Hepatocyte (in vitro differentiated cells): Measurements from ENCODE around the gene AUTS2.

Experiments used
- EZH2 ChIP-seq: fragments of 200-600 bp; sonication (generic); IDR thresholded peaks from 2 replicates; pipeline ENCODE4 v1.6.1; 2016; ENCODE audit warnings: antibody characterized with exemption, mild to moderate bottlenecking, borderline replicate concordance
- EZH2phosphoT487 ChIP-seq: fragments of 200-600 bp; sonication (generic); IDR thresholded peaks from one replicate; pipeline ENCODE4 v1.6.1; 2018; ENCODE audit warnings: antibody characterized with exemption, mild to moderate bottlenecking, low read depth, moderate library complexity; ENCODE audit not compliant: unreplicated experiment, severe bottlenecking
- TF ChIP-seq, protein P1 (sequence below): fragments of 200-600 bp; sonication (generic); IDR thresholded peaks from 2 replicates; pipeline ENCODE4 v1.5.1; 2016; ENCODE audit warnings: antibody characterized with exemption, mild to moderate bottlenecking; ENCODE audit not compliant: poor library complexity

DNA sequence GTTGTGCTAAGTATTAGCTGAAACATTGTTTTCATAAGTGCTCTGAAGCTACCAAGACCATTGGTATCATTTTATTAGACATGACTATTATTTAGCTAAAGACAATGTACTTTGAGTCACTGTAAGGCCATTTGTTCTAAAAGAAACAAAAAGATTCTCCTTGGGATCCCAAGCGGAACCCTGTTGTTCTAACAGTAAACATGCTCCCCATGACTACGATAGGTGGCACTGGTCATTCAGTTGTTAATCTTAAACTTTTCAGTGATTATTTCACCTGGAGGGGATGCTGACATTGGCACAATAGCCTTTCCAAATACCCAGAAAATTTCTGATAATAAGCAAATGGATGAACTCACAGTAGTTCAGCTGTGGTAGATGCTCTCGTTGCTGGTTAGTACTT, 715.0 kb downstream of the AUTS2 start:
- TF ChIP-seq, protein P1, sequence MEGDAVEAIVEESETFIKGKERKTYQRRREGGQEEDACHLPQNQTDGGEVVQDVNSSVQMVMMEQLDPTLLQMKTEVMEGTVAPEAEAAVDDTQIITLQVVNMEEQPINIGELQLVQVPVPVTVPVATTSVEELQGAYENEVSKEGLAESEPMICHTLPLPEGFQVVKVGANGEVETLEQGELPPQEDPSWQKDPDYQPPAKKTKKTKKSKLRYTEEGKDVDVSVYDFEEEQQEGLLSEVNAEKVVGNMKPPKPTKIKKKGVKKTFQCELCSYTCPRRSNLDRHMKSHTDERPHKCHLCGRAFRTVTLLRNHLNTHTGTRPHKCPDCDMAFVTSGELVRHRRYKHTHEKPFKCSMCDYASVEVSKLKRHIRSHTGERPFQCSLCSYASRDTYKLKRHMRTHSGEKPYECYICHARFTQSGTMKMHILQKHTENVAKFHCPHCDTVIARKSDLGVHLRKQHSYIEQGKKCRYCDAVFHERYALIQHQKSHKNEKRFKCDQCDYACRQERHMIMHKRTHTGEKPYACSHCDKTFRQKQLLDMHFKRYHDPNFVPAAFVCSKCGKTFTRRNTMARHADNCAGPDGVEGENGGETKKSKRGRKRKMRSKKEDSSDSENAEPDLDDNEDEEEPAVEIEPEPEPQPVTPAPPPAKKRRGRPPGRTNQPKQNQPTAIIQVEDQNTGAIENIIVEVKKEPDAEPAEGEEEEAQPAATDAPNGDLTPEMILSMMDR: no peak
- no peak for TF ChIP-seq EZH2
- TF ChIP-seq EZH2phosphoT487: no peak
